GM12892 (cell line): Measurements from ENCODE around the gene SH2B3. TPM values are rescaled to one million over a fixed set of nuclear protein-coding genes. Genes with fewer than 3 reads are reported as not detected.

Source experiments
- DNase-seq: peaks from one replicate; pipeline ENCODE4 v3.0.0; 2011; ENCODE audit not compliant: insufficient read length
- FAIRE-seq: peaks from 2 replicates; lab custom pipeline; 2011; peaks lifted over from hg19 to GRCh38; lab: Jason Lieb, UNC
- POLR2A ChIP-seq: IDR thresholded peaks from 2 replicates; pipeline ENCODE4 v1.6.1; 2011; ENCODE audit warnings: low read depth, low read length, control low read depth
- POLR2AphosphoS5 ChIP-seq: IDR thresholded peaks from 2 replicates; pipeline ENCODE4 v1.6.1; 2011; ENCODE audit warnings: low read depth, low read length, control low read depth
- TAF1 ChIP-seq: IDR thresholded peaks from 2 replicates; pipeline ENCODE4 v1.6.1; 2011; ENCODE audit warnings: low read depth, mild to moderate bottlenecking, control low read depth, low read length, borderline replicate concordance
- polyA plus RNA-seq: library from polyadenylated mRNA; unstranded; fragments of >200 nt; gene quantifications from one replicate; pipeline ENCODE4 v1.2.1, GENCODE V29; 2012; ENCODE audit warnings: missing spikeins, inconsistent platforms; ENCODE audit not compliant: missing spikeins

SH2B3 gene
- polyA plus RNA-seq = 15.8 TPM

GRCh38 chr12:111405859-111406473 lies at the start of gene SH2B3:
SH2B3 (plus strand) TSS chr12:111405923; CDS start chr12:111418146, 12,223 bp downstream.
- DNase-seq (no peak), FAIRE-seq (no peak)
- TF ChIP-seq POLR2AphosphoS5 (no peak), TAF1 (peak; percentile 15; the same call in 1 of the 2 replicates)

GRCh38 chr12:111359231-111359913 lies 46.4 kb upstream of the SH2B3 start:
- DNase-seq (no peak), FAIRE-seq (no peak)

DNA sequence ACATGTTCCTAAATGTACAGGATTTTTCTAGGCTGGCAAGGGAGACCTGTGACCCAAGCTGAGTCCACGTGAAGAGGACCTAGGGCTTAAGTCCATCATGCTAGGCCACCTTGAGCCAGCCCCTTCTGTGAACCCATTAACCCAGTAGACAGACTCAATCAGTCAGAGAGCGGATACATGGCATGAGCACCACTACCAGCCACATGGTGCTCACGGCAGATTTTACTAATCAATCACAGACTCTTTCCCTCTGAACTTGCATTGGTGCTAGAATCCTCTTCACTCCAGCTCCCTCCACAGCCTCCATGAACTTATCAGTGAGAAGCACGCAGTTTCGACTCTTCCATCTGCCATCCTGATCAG lies 45.8 kb upstream of the SH2B3 start:
- TF ChIP-seq TAF1 (no peak), POLR2AphosphoS5 (no peak), POLR2A (no peak)
- no peak for DNase-seq
- FAIRE-seq = no peak

More at GRCh38 chr12:111359231-111359913, 46.4 kb upstream of the SH2B3 start:
- no peak for TF ChIP-seq TAF1
- TF ChIP-seq POLR2AphosphoS5 = no peak
- TF ChIP-seq POLR2A = no peak

DNA sequence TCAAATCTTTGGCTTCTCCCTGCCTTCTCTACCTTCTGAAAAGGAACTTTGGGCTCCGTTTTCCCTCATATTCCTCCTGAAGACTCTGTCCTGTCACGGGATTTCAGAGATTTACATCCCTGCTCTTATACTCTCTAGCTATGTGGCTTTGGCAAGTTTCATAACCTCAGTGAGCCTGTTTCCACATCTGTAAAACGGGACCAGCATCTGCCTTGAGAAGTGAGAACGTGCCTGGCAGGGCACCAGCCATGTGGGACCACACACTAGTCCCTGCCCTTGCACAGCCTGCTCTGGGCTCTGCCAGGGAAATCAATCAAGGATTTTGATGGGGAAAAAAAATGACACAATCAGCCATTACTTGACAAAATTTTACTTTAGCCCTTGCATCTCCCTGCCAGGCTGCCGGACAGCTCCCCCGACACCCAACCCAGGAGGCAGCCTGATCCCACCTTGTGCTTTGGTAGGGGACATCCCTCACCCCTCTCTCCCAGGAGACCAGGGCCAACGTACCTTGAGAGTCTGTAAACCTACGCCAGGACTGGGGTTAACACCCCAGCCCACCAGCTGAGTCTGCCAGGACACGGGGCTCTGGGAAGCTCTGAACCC lies 45.3 kb upstream of the SH2B3 start:
- FAIRE-seq (no peak), DNase-seq (no peak)
- TF ChIP-seq POLR2A (no peak), TAF1 (no peak), POLR2AphosphoS5 (no peak)

- FAIRE-seq (no peak), DNase-seq (no peak)
- TF ChIP-seq TAF1 (no peak), POLR2A (no peak), POLR2AphosphoS5 (no peak)
Observed at GRCh38 chr12:111361073-111361716, 44.5 kb upstream of the SH2B3 start.

GRCh38 chr12:111361717-111362576 lies 43.8 kb upstream of the SH2B3 start:
- no peak for DNase-seq
- TF ChIP-seq TAF1 = no peak
- no peak for TF ChIP-seq POLR2A
- TF ChIP-seq POLR2AphosphoS5 = no peak
- FAIRE-seq = no peak

GRCh38 chr12:111362687-111363475 lies 42.8 kb upstream of the SH2B3 start:
- FAIRE-seq = no peak
- TF ChIP-seq POLR2A (no peak), TAF1 (no peak), POLR2AphosphoS5 (no peak)

GRCh38 chr12:111363578-111363977 lies 42.1 kb upstream of the SH2B3 start:
- no peak for TF ChIP-seq TAF1
- no peak for TF ChIP-seq POLR2AphosphoS5
- TF ChIP-seq POLR2A = no peak
- no peak for DNase-seq
- no peak for FAIRE-seq

More at GRCh38 chr12:111362687-111363475, 42.8 kb upstream of the SH2B3 start:
- no peak for DNase-seq

GRCh38 chr12:111366075-111366474 lies 39.6 kb upstream of the SH2B3 start:
- FAIRE-seq (no peak), DNase-seq (no peak)
- TF ChIP-seq TAF1 (no peak), POLR2A (no peak), POLR2AphosphoS5 (no peak)

DNA sequence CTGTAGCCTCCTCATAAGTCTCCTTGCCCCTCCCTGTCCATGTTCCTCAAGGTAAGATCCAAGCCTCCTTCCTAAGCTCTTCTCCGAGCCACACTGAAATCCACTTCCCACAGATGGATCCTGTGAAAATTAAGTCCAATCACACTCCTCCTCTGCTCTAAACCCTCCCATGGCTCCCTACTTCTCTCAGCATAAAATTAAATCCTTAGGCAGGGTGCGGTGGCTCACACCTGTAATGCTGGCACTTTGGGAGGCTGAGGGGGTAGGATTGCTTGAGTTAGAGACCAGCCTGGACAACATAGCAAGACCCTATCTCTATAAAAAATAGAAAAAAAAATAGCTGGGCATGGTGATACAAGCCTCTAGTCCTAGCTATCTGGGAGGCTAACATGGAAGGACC lies 39.1 kb upstream of the SH2B3 start:
- no peak for DNase-seq
- no peak for FAIRE-seq
- TF ChIP-seq POLR2AphosphoS5 (no peak), POLR2A (no peak), TAF1 (no peak)

DNA sequence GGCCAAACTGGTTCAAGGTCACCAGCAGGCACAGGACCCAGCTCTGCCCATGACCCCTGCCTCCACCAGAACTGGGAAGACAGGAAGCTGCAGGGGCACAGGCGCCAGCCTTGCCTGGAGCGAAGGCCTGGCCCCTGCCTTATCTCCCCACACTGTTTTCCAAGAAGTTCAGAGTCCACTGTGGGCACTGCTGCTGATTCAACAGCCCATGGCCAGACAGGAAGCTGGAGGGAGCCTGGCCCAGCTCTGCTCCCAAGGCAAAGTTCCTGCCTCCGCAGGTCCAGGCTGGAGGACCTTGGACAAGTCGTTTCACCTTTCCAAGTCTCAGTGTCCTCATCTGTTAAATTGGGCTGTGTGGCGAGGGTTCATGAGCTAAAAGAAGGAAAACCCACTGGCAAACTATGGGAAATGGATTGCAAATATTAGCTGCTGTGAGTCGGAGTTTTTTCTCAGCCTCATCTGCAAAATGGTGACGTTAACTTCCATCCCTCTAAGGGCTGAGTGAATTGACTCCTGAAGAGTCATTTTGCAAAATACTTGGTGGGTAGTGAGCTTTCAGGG lies 38.0 kb upstream of the SH2B3 start:
- no peak for TF ChIP-seq POLR2AphosphoS5
- no peak for TF ChIP-seq TAF1
- TF ChIP-seq POLR2A = no peak
- FAIRE-seq (no peak), DNase-seq (no peak)
